Testis (tissue), 3 donors: ENCODE measurements around the gene FAM222A. TPM values are rescaled to one million over a fixed set of nuclear protein-coding genes. Genes with fewer than 3 reads are reported as not detected.

Source experiments
- DNase-seq: peaks from one replicate; pipeline ENCODE4 v3.0.0-alpha.2; 2019
- H3K27ac ChIP-seq, 2 donors: fragments of 200-600 bp; sonication (generic); one replicate each; pipeline ENCODE4 v1.5.1; 2019
- H3K27me3 ChIP-seq: fragments of 200-600 bp; sonication (generic); one replicate; pipeline ENCODE4 v1.5.1; 2019
- H3K36me3 ChIP-seq: fragments of 200-600 bp; sonication (generic); one replicate; pipeline ENCODE4 v1.5.1; 2017; ENCODE audit warnings: low read depth; ENCODE audit errors: missing control alignments
- H3K4me1 ChIP-seq: fragments of 200-600 bp; sonication (generic); one replicate; pipeline ENCODE4 v1.5.1; 2019
- H3K4me3 ChIP-seq, 2 donors: fragments of 200-600 bp; sonication (generic); one replicate each; pipeline ENCODE4 v1.5.1; 2017 to 2019
- H3K9me3 ChIP-seq: fragments of 200-600 bp; sonication (generic); one replicate; pipeline ENCODE4 v1.5.1; 2017
- CTCF ChIP-seq, 3 experiments: fragments of 450-650 bp in 2 of 3; fragments of 200-600 bp in 1 of 3; sonication (generic) in 1 of 3; IDR thresholded peaks; one replicate each; pipeline ENCODE4 v1.5.1; 2016 to 2019; ENCODE audit warnings: antibody characterized with exemption in 3 of 3, mild to moderate bottlenecking in 2 of 3, moderate library complexity in 1 of 3
- POLR2A ChIP-seq: fragments of 450-650 bp; IDR thresholded peaks from one replicate; pipeline ENCODE4 v1.6.1; 2017; ENCODE audit warnings: antibody characterized with exemption, mild to moderate bottlenecking, moderate library complexity
- WGBS, 2 donors: methylation state at CpG; one replicate each; pipeline ENCODE4 v1.1.5; 2018; 5-methylcytosine and 5-hydroxymethylcytosine counted together
- intact Hi-C: fragments of 100-400 bp; cut with DNase I; formaldehyde crosslinking; loops from one replicate; pipeline ENCODE4 v1.15.1; 2023; ENCODE audit warnings: low total_unique reads
- polyA plus RNA-seq: library from polyadenylated mRNA; stranded (reverse); fragments of 350-450 nt; fragmentation: Illumina TruSeq; extraction: RNeasy Lipid Tissue Mini Kit (QIAGEN cat#74804); gene quantifications from one replicate; pipeline ENCODE4 v1.2.3, GENCODE V29; 2014; ENCODE audit warnings: low read depth, low replicate concordance; ENCODE audit not compliant: insufficient read depth
- total RNA-seq, 2 donors: library from RNA; depleted of rRNA; stranded (reverse); fragments of >200 nt; gene quantifications; one replicate each; pipeline ENCODE4 v1.2.3, GENCODE V29; 2016

The FAM222A gene
- total and polyA plus RNA-seq, 3 donors from 2014 or later = 34.5 to 78.6 (median 75.7) TPM

- intact Hi-C loops = no loop called here
- DNase-seq = no peak
- Histone ChIP-seq H3K4me3 (no peak overlapping the region), H3K9me3 (no peaks in the 10 kb centered on the region), H3K27me3 (no peaks in the 10 kb centered on the region), H3K36me3 (no peaks in the 10 kb centered on the region), H3K27ac (no peak overlapping the region), H3K4me1 (no peaks in the 10 kb centered on the region)
- WGBS, 2 donors = 71 to 72% methylated on average over 2 of the region's 2 CpGs
- TF ChIP-seq CTCF (IDR thresholded peaks at IDR 0.05) (no peak), POLR2A (no peak)
Observed at GRCh38 chr12:109753959-109754358, 40.3 kb downstream of the FAM222A start.

GRCh38 chr12:109756457-109756856, 42.8 kb downstream of the FAM222A start:
- TF ChIP-seq POLR2A (no peak), CTCF (IDR thresholded peaks at IDR 0.05) (no peak)
- H3K4me1 ChIP-seq = peaks cover 8% of the 10 kb centered on the region
- intact Hi-C loops = no loop called here

GRCh38 chr12:109757671-109758265, 44.1 kb downstream of the FAM222A start:
- TF ChIP-seq CTCF (IDR thresholded peaks at IDR 0.05) = no peak
- TF ChIP-seq POLR2A = no peak
- DNase-seq = no peak
- H3K4me1 ChIP-seq = peaks cover 8% of the 10 kb centered on the region
- no peaks in the 10 kb centered on the region for H3K27me3 ChIP-seq
- intact Hi-C loops = no loop called here
- WGBS, 2 donors = 79 to 89% methylated on average over 10 to 11 of the region's 11 CpGs
- H3K36me3 ChIP-seq = no peaks in the 10 kb centered on the region
- H3K27ac ChIP-seq = no peak overlapping the region
- no peaks in the 10 kb centered on the region for H3K9me3 ChIP-seq
- H3K4me3 ChIP-seq = no peak overlapping the region

More at GRCh38 chr12:109756457-109756856, 42.8 kb downstream of the FAM222A start:
- Histone ChIP-seq H3K27ac (no peak overlapping the region), H3K27me3 (no peaks in the 10 kb centered on the region), H3K36me3 (no peaks in the 10 kb centered on the region), H3K9me3 (no peaks in the 10 kb centered on the region), H3K4me3 (no peak overlapping the region)
- DNase-seq = no peak
- WGBS, 2 donors = 75 to 76% methylated on average over 1 of the region's 1 CpG

- TF ChIP-seq POLR2A = no peak
- no peak for TF ChIP-seq CTCF (IDR thresholded peaks at IDR 0.05)
- Histone ChIP-seq H3K4me1 (peaks cover 8% of the 10 kb centered on the region), H3K36me3 (no peaks in the 10 kb centered on the region), H3K9me3 (no peaks in the 10 kb centered on the region), H3K4me3 (no peak overlapping the region), H3K27ac (no peak overlapping the region), H3K27me3 (no peaks in the 10 kb centered on the region)
- WGBS, 2 donors = 84 to 88% methylated on average over 12 to 15 of the region's 15 CpGs
- DNase-seq = no peak
- intact Hi-C loops = no loop called here
Observed at GRCh38 chr12:109758426-109759420, 45.1 kb downstream of the FAM222A start.
